Astrocyte of the spinal cord (primary cell): ENCODE measurements around the gene MYZAP.

ENCODE experiments used
- DNase-seq: peaks from one replicate; pipeline ENCODE4 v3.0.0; 2011; ENCODE audit warnings: low read depth, low spot score
- H3K4me3 ChIP-seq: 2 replicates; pipeline ENCODE4 v1.5.1; 2011; ENCODE audit warnings: low read depth, mild to moderate bottlenecking, low read length, moderate library complexity
- in situ Hi-C: cut with HindIII; loops from 2 replicates; pipeline ENCODE4 v1.10.0; 2017; ENCODE audit warnings: low sequenced_read_pairs
- TF ChIP-seq, protein P1 (sequence below): IDR thresholded peaks from 2 replicates; pipeline ENCODE4 v1.5.1; 2012; ENCODE audit warnings: low read depth, mild to moderate bottlenecking, low read length, inconsistent platforms

The MYZAP gene

DNA sequence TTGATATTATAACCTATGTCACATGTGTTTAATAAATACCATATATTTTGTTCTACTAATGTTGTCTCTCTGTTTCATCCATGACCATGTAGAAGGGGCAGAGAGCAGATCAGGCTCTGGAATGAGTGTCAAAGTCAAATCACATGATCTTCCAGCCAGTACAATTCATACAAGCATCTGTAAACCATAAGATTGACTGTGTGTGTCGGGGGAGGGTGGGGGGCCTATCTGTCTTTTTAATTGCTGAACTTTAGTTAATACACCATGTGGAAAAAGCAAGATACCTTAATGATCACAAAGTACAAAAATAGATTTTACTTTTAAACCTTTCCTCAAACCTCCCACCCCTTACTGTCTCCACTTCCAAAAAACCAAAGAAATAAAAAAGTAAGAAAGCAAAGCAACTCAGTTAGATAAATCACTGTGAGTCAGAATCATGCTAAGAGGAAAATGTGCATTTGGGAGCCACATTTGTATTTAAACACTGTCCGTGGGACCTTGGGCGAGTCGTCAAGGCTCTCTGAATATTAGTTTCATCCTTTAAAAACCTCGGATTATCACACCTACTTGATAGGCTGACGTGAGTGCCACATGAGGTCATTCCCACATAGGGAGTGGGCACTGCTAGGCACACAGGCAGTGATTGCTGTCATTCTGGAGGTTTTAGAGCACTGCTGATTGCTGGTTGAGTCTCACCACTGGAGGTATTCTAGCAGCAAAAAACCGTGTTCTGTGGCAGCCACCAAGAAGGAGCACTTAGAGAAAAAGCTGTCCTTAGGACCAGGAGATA, 93.8 kb downstream of the MYZAP start:
- no peak overlapping the region for H3K4me3 ChIP-seq
- in situ Hi-C loops: no loop called here
- TF ChIP-seq, protein P1, sequence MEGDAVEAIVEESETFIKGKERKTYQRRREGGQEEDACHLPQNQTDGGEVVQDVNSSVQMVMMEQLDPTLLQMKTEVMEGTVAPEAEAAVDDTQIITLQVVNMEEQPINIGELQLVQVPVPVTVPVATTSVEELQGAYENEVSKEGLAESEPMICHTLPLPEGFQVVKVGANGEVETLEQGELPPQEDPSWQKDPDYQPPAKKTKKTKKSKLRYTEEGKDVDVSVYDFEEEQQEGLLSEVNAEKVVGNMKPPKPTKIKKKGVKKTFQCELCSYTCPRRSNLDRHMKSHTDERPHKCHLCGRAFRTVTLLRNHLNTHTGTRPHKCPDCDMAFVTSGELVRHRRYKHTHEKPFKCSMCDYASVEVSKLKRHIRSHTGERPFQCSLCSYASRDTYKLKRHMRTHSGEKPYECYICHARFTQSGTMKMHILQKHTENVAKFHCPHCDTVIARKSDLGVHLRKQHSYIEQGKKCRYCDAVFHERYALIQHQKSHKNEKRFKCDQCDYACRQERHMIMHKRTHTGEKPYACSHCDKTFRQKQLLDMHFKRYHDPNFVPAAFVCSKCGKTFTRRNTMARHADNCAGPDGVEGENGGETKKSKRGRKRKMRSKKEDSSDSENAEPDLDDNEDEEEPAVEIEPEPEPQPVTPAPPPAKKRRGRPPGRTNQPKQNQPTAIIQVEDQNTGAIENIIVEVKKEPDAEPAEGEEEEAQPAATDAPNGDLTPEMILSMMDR: no peak
- no peak for DNase-seq

DNA sequence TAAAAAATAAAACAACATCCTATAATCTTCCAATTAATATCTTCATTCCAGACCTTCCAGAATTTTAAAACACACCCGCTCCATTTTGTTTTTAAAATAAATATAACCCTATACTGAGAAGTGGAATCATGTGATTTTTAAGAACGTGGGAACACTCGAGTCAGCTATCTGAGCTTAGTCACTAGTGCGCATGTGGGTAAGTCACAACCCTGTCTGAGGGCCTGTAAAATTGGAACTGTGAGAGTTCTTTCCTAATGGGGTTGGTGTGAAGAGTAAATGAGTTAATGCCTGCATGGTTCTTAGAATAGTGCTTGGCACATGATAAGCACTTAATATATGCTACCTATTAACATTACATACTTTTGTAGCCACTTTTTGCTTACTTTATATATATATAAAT, 95.0 kb downstream of the MYZAP start:
- TF ChIP-seq, protein P1: no peak
- no peak overlapping the region for H3K4me3 ChIP-seq
- no peak for DNase-seq
- in situ Hi-C loops: no loop called here

DNA sequence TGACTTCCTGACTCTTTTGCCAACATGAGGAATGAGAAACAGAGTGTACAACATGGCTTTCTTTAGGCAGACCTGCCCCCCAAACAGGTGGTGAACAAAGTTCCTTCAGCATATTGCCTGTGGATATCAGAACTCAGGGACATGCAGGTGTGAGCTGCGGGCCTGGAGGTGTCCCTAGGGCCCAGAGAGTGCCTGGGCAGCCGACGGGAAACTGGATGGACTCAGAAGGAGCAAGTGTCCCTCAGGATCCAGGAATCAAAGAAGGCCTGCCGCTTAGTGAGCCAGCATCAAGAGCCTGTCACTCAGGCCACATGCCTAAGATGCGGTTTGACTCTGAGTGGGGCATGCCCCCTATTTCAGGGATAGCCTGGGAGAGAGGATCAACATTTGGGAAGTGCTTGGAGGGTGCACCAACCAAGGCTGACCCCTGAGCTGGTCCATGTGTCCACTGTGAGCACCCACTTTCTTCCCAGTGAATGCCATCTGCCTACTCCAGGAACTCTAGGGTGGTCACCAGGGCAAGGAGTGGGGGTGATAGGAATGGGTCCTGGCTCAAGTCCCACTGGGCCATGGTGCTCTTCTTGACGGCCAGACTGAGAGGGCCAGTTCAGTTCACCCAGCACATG, 98.8 kb downstream of the MYZAP start:
- in situ Hi-C loops: no loop called here
- TF ChIP-seq, protein P1: no peak
- H3K4me3 ChIP-seq: no peak overlapping the region
- no peak for DNase-seq

DNA sequence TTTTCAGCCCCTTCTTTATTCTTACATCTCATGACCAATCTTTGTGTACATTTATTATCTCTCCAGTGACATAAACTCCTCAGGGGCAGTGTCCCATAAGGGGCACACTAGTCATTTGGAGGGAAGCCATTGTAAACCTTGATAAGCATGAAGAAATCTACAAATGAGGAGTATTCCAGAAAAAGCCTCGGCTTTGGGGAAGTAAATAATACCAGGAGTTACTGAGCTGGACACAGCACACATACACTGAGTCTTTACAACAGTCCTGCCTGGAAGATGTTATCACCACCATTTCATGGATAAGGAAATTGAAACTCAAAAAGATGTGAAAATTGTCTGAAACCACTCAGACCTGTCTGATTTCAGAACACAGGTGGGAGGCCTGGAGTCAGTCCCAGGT, 99.4 kb downstream of the MYZAP start:
- in situ Hi-C loops: no loop called here

DNA sequence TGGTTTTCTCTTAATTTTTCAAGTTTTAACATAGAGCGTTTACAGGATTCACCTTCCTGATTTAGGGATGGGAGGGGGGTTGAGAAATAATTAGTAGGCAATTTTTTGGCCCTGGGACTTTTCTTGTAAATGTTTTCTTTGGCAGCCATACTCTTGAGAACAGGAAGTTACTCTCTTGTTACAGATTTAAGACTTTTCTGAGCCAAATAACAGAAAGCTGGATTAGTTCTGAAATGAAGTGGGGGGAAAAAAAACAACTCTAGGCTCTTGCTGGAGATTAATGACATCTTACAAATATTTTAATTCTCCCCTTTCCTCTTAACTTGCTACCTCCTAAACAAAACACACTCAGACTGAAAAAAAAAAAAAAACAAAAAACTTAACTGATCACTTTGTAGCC, 101.0 kb downstream of the MYZAP start:
- peak; percentile 63 for DNase-seq
- no peak overlapping the region for H3K4me3 ChIP-seq
- in situ Hi-C loops: no loop called here
- TF ChIP-seq, protein P1: no peak

More for the DNA sequence above, 99.4 kb downstream of the MYZAP start:
- H3K4me3 ChIP-seq: no peak overlapping the region
- TF ChIP-seq, protein P1: no peak
- no peak for DNase-seq

DNA sequence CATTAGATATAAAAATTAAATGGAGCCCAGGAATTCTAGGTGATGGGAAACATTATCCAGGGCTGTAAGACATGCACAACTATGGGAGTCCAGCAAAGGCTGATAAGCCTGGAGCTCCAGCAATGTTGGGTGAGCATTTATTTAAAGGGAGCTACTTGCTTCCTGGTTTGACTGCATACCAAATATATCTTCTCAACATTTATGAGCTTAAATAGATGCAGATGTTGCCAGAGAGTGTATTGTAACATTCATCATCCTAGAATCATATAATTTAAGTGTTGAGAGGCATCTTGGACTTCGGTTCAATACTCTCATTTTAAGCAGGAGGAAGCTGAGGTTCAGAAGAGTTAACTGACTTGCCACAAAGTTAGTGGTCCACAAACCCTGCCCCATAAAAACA, 102.6 kb downstream of the MYZAP start:
- in situ Hi-C loops: no loop called here
- TF ChIP-seq, protein P1: no peak
- no peak for DNase-seq

More for the DNA sequence above, 102.6 kb downstream of the MYZAP start:
- H3K4me3 ChIP-seq: no peak overlapping the region
